ENCODE measurements around the gene EIF2B4. TPM values are rescaled to one million over a fixed set of nuclear protein-coding genes. Genes with fewer than 3 reads are reported as not detected.
A peak's percentile ranks its signal among the peaks of the same experiment; 100 is the strongest.

Gene EIF2B4
- total and polyA plus RNA-seq, 2 of the 13 experiments (the other 11 are each of a cell fraction or from before 2014, with no cell fraction given): 91.5 to 96.4 TPM

DNA sequence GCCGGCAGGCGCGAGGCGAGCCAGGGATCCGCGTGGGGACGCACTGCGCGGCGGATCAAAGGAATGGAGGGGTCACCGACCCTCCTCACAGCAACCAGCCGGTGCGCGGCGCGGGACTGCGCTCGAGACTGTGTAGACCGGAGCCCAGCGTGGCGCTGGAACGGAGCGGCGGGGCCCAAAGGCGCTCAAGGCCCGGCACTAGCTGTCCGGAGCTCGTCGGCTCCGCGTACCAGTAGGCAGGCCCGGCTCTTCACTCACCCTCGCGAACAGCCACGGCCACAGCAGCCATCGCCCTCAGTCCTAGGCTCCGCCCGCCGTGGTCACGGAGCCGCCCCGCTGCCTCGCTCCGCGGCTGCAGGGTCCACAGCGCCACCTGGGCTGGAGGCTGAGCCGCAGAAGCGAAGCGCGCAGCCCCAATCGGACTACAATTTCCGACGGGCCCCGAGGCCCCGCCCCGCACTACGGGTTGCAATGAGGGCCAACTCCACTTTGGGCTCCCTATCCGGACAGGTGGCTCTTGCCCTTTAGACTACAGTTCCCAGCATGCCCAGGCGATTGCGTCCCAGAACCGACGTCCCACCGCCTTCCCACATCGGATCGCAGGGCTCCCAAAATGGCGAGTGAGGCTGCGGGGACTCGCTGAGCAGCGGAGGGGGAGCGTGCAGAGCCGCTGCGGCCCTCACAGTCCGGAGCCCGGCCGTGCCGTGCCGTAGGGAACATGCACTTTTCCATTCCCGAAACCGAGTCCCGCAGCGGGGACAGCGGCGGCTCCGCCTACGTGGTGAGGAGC lies at the start of gene EIF2B4, which contains the start of gene SNX17 (continued):
- TF ChIP-seq, protein P1, sequence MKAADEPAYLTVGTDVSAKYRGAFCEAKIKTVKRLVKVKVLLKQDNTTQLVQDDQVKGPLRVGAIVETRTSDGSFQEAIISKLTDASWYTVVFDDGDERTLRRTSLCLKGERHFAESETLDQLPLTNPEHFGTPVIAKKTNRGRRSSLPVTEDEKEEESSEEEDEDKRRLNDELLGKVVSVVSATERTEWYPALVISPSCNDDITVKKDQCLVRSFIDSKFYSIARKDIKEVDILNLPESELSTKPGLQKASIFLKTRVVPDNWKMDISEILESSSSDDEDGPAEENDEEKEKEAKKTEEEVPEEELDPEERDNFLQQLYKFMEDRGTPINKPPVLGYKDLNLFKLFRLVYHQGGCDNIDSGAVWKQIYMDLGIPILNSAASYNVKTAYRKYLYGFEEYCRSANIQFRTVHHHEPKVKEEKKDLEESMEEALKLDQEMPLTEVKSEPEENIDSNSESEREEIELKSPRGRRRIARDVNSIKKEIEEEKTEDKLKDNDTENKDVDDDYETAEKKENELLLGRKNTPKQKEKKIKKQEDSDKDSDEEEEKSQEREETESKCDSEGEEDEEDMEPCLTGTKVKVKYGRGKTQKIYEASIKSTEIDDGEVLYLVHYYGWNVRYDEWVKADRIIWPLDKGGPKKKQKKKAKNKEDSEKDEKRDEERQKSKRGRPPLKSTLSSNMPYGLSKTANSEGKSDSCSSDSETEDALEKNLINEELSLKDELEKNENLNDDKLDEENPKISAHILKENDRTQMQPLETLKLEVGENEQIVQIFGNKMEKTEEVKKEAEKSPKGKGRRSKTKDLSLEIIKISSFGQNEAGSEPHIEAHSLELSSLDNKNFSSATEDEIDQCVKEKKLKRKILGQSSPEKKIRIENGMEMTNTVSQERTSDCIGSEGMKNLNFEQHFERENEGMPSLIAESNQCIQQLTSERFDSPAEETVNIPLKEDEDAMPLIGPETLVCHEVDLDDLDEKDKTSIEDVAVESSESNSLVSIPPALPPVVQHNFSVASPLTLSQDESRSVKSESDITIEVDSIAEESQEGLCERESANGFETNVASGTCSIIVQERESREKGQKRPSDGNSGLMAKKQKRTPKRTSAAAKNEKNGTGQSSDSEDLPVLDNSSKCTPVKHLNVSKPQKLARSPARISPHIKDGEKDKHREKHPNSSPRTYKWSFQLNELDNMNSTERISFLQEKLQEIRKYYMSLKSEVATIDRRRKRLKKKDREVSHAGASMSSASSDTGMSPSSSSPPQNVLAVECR (CRISPR knock-in tag; IDR thresholded peaks at IDR 0.05; ENCODE audit: borderline replicate concordance): peak; percentile 98
- TF ChIP-seq, protein P2, sequence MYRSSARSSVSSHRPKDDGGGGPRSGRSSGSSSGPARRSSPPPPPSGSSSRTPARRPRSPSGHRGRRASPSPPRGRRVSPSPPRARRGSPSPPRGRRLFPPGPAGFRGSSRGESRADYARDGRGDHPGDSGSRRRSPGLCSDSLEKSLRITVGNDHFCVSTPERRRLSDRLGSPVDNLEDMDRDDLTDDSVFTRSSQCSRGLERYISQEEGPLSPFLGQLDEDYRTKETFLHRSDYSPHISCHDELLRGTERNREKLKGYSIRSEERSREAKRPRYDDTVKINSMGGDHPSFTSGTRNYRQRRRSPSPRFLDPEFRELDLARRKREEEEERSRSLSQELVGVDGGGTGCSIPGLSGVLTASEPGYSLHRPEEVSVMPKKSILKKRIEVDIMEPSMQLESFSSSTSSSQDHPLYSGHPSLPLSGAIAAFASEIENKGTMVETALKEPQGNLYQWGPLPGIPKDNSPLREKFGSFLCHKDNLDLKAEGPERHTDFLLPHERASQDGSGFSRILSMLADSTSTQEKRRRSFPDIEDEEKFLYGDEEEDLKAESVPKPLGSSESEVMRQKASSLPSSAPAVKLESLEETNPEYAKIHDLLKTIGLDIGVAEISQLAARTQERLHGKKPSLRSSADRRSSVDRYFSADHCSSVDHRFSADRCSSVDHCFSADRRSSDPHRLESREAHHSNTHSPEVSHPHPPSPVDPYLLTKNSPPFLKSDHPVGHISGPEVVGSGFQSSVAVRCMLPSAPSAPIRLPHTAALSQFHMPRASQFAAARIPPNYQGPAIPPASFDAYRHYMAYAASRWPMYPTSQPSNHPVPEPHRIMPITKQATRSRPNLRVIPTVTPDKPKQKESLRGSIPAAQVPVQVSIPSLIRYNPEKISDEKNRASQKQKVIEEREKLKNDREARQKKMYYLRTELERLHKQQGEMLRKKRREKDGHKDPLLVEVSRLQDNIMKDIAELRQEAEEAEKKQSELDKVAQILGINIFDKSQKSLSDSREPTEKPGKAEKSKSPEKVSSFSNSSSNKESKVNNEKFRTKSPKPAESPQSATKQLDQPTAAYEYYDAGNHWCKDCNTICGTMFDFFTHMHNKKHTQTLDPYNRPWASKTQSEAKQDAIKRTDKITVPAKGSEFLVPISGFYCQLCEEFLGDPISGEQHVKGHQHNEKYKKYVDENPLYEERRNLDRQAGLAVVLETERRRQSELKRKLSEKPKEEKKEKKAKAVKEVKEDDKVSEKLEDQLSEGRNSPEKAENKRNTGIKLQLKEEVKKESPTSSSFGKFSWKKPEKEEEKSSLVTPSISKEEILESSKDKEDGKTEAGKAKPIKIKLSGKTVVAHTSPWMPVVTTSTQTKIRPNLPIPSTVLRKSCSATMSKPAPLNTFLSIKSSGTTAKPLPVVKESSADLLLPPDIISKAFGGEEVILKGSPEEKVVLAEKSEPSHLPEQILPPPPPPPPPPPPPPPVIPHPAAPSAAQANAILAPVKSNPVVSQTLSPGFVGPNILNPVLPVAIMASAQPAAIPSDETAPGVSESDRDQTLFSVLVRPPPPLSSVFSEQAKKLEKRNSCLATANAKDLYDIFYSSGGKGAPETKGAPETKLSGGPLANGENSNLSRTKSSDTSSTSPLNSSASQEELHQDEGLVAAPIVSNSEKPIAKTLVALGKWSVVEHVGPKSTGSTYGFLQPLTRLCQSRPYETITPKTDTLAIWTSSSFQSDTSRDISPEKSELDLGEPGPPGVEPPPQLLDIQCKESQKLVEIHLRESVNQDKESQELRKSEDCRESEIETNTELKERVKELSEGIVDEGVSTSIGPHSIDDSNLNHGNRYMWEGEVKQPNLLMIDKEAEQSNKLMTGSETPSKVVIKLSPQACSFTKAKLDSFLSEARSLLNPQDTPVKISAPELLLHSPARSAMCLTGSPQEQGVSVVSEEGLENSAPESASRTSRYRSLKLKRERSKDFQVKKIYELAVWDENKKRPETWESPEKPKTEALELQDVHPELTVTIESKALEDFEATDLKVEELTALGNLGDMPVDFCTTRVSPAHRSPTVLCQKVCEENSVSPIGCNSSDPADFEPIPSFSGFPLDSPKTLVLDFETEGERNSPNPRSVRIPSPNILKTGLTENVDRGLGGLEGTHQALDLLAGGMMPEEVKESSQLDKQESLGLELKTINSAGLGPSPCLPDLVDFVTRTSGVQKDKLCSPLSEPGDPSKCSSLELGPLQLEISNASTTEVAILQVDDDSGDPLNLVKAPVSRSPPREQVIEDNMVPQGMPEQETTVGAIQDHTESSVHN (CRISPR knock-in tag; IDR thresholded peaks at IDR 0.05): no peak; the same call in 1 of the 2 replicates
- TF ChIP-seq RNF2 (conservative IDR thresholded peaks at IDR 0.05; ENCODE audit: low read depth) (no peak), NR2F2 (IDR thresholded peaks at IDR 0.05; ENCODE audit: borderline replicate concordance, low read depth) (peak; percentile 61; the same call in 1 of the 2 replicates)
- TF ChIP-seq, protein P3, sequence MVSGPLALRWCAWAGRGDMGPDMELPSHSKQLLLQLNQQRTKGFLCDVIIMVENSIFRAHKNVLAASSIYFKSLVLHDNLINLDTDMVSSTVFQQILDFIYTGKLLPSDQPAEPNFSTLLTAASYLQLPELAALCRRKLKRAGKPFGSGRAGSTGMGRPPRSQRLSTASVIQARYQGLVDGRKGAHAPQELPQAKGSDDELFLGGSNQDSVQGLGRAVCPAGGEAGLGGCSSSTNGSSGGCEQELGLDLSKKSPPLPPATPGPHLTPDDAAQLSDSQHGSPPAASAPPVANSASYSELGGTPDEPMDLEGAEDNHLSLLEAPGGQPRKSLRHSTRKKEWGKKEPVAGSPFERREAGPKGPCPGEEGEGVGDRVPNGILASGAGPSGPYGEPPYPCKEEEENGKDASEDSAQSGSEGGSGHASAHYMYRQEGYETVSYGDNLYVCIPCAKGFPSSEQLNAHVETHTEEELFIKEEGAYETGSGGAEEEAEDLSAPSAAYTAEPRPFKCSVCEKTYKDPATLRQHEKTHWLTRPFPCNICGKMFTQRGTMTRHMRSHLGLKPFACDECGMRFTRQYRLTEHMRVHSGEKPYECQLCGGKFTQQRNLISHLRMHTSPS (CRISPR knock-in tag; IDR thresholded peaks at IDR 0.05; ENCODE audit: low read depth): peak; percentile 63
- TF ChIP-seq, protein P4, sequence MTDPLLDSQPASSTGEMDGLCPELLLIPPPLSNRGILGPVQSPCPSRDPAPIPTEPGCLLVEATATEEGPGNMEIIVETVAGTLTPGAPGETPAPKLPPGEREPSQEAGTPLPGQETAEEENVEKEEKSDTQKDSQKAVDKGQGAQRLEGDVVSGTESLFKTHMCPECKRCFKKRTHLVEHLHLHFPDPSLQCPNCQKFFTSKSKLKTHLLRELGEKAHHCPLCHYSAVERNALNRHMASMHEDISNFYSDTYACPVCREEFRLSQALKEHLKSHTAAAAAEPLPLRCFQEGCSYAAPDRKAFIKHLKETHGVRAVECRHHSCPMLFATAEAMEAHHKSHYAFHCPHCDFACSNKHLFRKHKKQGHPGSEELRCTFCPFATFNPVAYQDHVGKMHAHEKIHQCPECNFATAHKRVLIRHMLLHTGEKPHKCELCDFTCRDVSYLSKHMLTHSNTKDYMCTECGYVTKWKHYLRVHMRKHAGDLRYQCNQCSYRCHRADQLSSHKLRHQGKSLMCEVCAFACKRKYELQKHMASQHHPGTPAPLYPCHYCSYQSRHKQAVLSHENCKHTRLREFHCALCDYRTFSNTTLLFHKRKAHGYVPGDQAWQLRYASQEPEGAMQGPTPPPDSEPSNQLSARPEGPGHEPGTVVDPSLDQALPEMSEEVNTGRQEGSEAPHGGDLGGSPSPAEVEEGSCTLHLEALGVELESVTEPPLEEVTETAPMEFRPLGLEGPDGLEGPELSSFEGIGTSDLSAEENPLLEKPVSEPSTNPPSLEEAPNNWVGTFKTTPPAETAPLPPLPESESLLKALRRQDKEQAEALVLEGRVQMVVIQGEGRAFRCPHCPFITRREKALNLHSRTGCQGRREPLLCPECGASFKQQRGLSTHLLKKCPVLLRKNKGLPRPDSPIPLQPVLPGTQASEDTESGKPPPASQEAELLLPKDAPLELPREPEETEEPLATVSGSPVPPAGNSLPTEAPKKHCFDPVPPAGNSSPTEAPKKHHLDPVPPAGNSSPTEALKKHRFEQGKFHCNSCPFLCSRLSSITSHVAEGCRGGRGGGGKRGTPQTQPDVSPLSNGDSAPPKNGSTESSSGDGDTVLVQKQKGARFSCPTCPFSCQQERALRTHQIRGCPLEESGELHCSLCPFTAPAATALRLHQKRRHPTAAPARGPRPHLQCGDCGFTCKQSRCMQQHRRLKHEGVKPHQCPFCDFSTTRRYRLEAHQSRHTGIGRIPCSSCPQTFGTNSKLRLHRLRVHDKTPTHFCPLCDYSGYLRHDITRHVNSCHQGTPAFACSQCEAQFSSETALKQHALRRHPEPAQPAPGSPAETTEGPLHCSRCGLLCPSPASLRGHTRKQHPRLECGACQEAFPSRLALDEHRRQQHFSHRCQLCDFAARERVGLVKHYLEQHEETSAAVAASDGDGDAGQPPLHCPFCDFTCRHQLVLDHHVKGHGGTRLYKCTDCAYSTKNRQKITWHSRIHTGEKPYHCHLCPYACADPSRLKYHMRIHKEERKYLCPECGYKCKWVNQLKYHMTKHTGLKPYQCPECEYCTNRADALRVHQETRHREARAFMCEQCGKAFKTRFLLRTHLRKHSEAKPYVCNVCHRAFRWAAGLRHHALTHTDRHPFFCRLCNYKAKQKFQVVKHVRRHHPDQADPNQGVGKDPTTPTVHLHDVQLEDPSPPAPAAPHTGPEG (CRISPR knock-in tag; IDR thresholded peaks at IDR 0.05): peak; percentile 95
